K562 (cell line): ENCODE results near the gene NR6A1. TPM values are rescaled to one million over a fixed set of nuclear protein-coding genes. Genes with fewer than 3 reads are reported as not detected.

Experiments
- ATAC-seq: fragments of 200-7000 bp; cut with Tn5 transposase; 3 replicates; pipeline ENCODE4 v1.9.1; 2020; ENCODE audit warnings: moderate library complexity
- BruUV-seq: library from RNA; stranded (reverse); fragments of 400-500 nt; replicated peaks from 2 replicates; lab custom pipeline; 2021; lab: Mats Ljungman, UMichigan
- CTCF ChIA-PET: fragments of 300-600 bp; formaldehyde crosslinking; extraction: SDS; loops from one replicate; lab custom pipeline; 2021; ENCODE audit warnings: low intra/inter-chr PET ratio; lab: Yijun Ruan, JAX
- POLR2A ChIA-PET: fragments of 300-600, 350-650 bp; sonication (Branson Sonifier 250); formaldehyde crosslinking; extraction: SDS; loops from one replicate; lab custom pipeline; 2021; ENCODE audit warnings: antibody characterized with exemption, inconsistent platforms; lab: Yijun Ruan, JAX
- DNase-seq, 4 experiments: peaks; one replicate each; pipeline versions ENCODE4 v3.0.0 to v3.0.0-alpha.2; 2011 to 2018; ENCODE audit warnings: low spot score in 3 of 4, mixed read lengths in 3 of 4; ENCODE audit errors: extremely low read depth in 1 of 4
- FAIRE-seq: peaks from 2 replicates; lab custom pipeline; 2011; peaks lifted over from hg19 to GRCh38; lab: Jason Lieb, UNC
- H2AFZ ChIP-seq: 2 replicates; pipeline ENCODE4 v1.6.0; 2011; ENCODE audit warnings: low read depth, low read length, control low read depth, inconsistent platforms
- H3K27ac ChIP-seq: fragments of 200-600 bp; 3 replicates; pipeline ENCODE4 v1.8.0; 2011; ENCODE audit warnings: low read depth, mild to moderate bottlenecking, control low read depth, inconsistent platforms, low read length, moderate library complexity, mixed read lengths; ENCODE audit errors: extremely low read depth
- H3K27me3 ChIP-seq, 2 experiments: fragments of 300-600 bp in 1 of 2; 2 replicates in 1 of 2; 3 replicates in 1 of 2; pipeline versions ENCODE4 v1.6.0 to v1.8.0; 2011; ENCODE audit warnings: inconsistent platforms in 2 of 2, low read length in 2 of 2, mild to moderate bottlenecking in 1 of 2, mixed read lengths in 1 of 2, moderate library complexity in 1 of 2; ENCODE audit not compliant: control insufficient read depth in 2 of 2, insufficient read depth in 2 of 2
- H3K36me3 ChIP-seq: fragments of 300-600 bp; 3 replicates; pipeline ENCODE4 v1.8.0; 2011; ENCODE audit warnings: mild to moderate bottlenecking, low read length, inconsistent platforms; ENCODE audit not compliant: control insufficient read depth, insufficient read depth
- H3K4me1 ChIP-seq, 2 experiments: fragments of 200-600 bp in 1 of 2; replicated peaks in 1 of 2; 2 replicates in 1 of 2; 3 replicates in 1 of 2; pipeline versions ENCODE4 v1.5.1 to v1.8.0; 2011; ENCODE audit warnings: inconsistent platforms in 2 of 2, low read length in 2 of 2, mild to moderate bottlenecking in 1 of 2, mixed read lengths in 1 of 2, moderate library complexity in 1 of 2; ENCODE audit not compliant: control insufficient read depth in 2 of 2, insufficient read depth in 2 of 2
- H3K4me2 ChIP-seq: 2 replicates; pipeline ENCODE4 v1.6.1; 2011; ENCODE audit warnings: low read length, control low read depth, inconsistent platforms, mixed read lengths; ENCODE audit not compliant: insufficient read depth
- H3K4me3 ChIP-seq: fragments of 200-600 bp; sonication (generic), shearing (Covaris generic); 2 replicates; pipeline ENCODE4 v1.5.1; 2016; ENCODE audit warnings: control low read depth, inconsistent platforms
- H3K79me2 ChIP-seq: fragments of 200-600 bp; 3 replicates; pipeline ENCODE4 v1.8.0; 2011; ENCODE audit warnings: low read length, inconsistent platforms; ENCODE audit not compliant: control insufficient read depth, insufficient read depth
- H3K9ac ChIP-seq, 2 experiments: 2 replicates each; pipeline versions ENCODE4 v1.6.0 to v1.6.1; 2011; ENCODE audit warnings: low read depth in 2 of 2, low read length in 2 of 2, control low read depth in 1 of 2, inconsistent platforms in 1 of 2, mild to moderate bottlenecking in 1 of 2, mixed read lengths in 1 of 2; ENCODE audit not compliant: insufficient read depth in 1 of 2
- H3K9me1 ChIP-seq: one replicate; pipeline ENCODE4 v1.6.0; 2011; ENCODE audit warnings: inconsistent platforms, mild to moderate bottlenecking, low read length, moderate library complexity; ENCODE audit not compliant: control insufficient read depth, insufficient read depth
- H3K9me3 ChIP-seq: replicated peaks from 2 replicates; pipeline ENCODE4 v1.5.1; 2011; ENCODE audit warnings: low read depth, low read length, inconsistent platforms; ENCODE audit not compliant: control insufficient read depth, insufficient read depth
- H4K20me1 ChIP-seq: replicated peaks from 2 replicates; pipeline ENCODE4 v1.6.1; 2011; ENCODE audit warnings: low read length, inconsistent platforms, mixed read lengths; ENCODE audit not compliant: control insufficient read depth, insufficient read depth
- BCLAF1 ChIP-seq, 2 experiments: fragments of 450-650 bp in 1 of 2; IDR thresholded peaks; 2 replicates each; pipeline ENCODE4 v1.6.1; 2011 to 2017; ENCODE audit warnings: low read depth in 2 of 2, antibody characterized with exemption in 1 of 2, borderline replicate concordance in 1 of 2, low read length in 1 of 2, mild to moderate bottlenecking in 1 of 2, mixed read lengths in 1 of 2; ENCODE audit not compliant: control insufficient read depth in 1 of 2
- HOXB6 ChIP-seq: fragments of 250-450 bp; sonication (Bioruptor Pico); IDR thresholded peaks from 2 replicates; pipeline ENCODE4 v1.5.1; 2022; ENCODE audit warnings: mild to moderate bottlenecking, borderline replicate concordance
- ZFPM2 ChIP-seq: fragments of 250-450 bp; sonication (Bioruptor Pico); IDR thresholded peaks from 2 replicates; pipeline ENCODE4 v1.5.1; 2022; ENCODE audit warnings: mild to moderate bottlenecking
- ZNF197 ChIP-seq: fragments of 200-800 bp; sonication (Bioruptor generic); IDR thresholded peaks from 2 replicates; pipeline ENCODE4 v1.6.1; 2016; ENCODE audit warnings: low read depth, missing genetic modification characterization, missing compliant biosample characterization
- WGBS: fragments of 100-300 bp; shearing (Covaris generic); methylation state at CpG from one replicate; pipeline ENCODE4 v1.1.6; 2016; ENCODE audit warnings: low coverage, mixed read lengths; ENCODE audit not compliant: insufficient coverage; ENCODE audit errors: missing lambda C conversion rate; 5-methylcytosine and 5-hydroxymethylcytosine counted together
- in situ Hi-C: fragments of 300-500 bp; cut with MboI; formaldehyde crosslinking; loops from 4 replicates; pipeline ENCODE4 v1.15.0; 2018; ENCODE audit warnings: inconsistent platforms, mixed read lengths
- intact Hi-C: fragments of 100-400 bp; cut with micrococcal nuclease; formaldehyde crosslinking; loops from 2 replicates; pipeline ENCODE4 v1.14.2; 2022
- polyA plus RNA-seq, 8 experiments: library from polyadenylated mRNA; depleted of rRNA in 4 of 8; stranded (reverse) in 5 of 8; unstranded in 3 of 8; fragments of >200 nt; fragmentation: Nextera tagmentation in 2 of 8; fragmentation: Illumina TruSeq in 1 of 8; extraction: Ambion mirVana in 2 of 8; extraction: Trizol in 1 of 8; gene quantifications; 2 replicates each; pipeline versions ENCODE4 v1.2.1 to v1.2.3, GENCODE V29; 2011 to 2014; ENCODE audit warnings: inconsistent platforms in 1 of 8, missing spikeins in 1 of 8
- total RNA-seq, 7 experiments: library from RNA; depleted of rRNA in 6 of 7; stranded (reverse); fragments of >200 nt in 6 of 7; fragmentation: Illumina TruSeq in 2 of 7; extraction: Trizol in 2 of 7; gene quantifications; 2 replicates each; pipeline versions ENCODE4 v1.2.1 to v1.2.3, GENCODE V29; 2011 to 2021; ENCODE audit warnings: low replicate concordance in 1 of 7

The NR6A1 gene
- total and polyA plus RNA-seq, 9 of the 15 experiments (the other 6 are each of a cell fraction or from before 2014, with no cell fraction given), result 9.7 to 55.4 (median 28.3) TPM

- H3K27me3 ChIP-seq, result peaks cover 4 to 29% of the 10 kb centered on the region in 2 experiments; a peak in 3 of 5 replicates
- H3K4me1 ChIP-seq, result peaks cover 2 to 13% of the 10 kb centered on the region in 2 experiments; a peak in 2 of 5 replicates
- ChIA-PET POLR2A (interaction anchor here (1.0 to 1.1 kb wide), 2 partner anchors 19 to 20 kb away, joined by 3 read pairs; no protein-coding TSS in a partner anchor), CTCF (no interaction called here)
- H4K20me1 ChIP-seq, result no peaks in the 10 kb centered on the region
- H3K27ac ChIP-seq, result no peak overlapping the region
- H3K9me3 ChIP-seq, result no peaks in the 10 kb centered on the region
- no peak overlapping the region for H3K4me3 ChIP-seq
- intact Hi-C loops (no loop called here), in situ Hi-C loops (no loop called here)
- H3K9ac ChIP-seq, result 0 out of 4 replicates have a peak overlapping the region, but pooled peaks of 1 of the 2 experiments have one; percentile 56
- no TSS peak for BruUV-seq
- DNase-seq (no peak), ATAC-seq (no peak), FAIRE-seq (no peak)
- 10% methylated on average over 3 of the region's 3 CpGs for WGBS
- no peak overlapping the region for H3K4me2 ChIP-seq
- TF ChIP-seq ZNF197 (no peak), BCLAF1 (IDR thresholded peaks at IDR 0.05; ENCODE audit: borderline replicate concordance in 1 of 2, control insufficient read depth in 1 of 2, low read depth in 2 of 2, low read length in 1 of 2) (no peak), HOXB6 (CRISPR knock-in tag) (no peak), ZFPM2 (CRISPR knock-in tag) (no peak)
- no peak overlapping the region for H2AFZ ChIP-seq
- no peaks in the 10 kb centered on the region for H3K36me3 ChIP-seq
- no peaks in the 10 kb centered on the region for H3K79me2 ChIP-seq
- H3K9me1 ChIP-seq, result no peaks in the 10 kb centered on the region
Observed at GRCh38 chr9:124802426-124802825, 31.3 kb upstream of the NR6A1 start.
